CD14-positive monocyte (primary cell): Measurements from ENCODE around the gene GRHPR. TPM values are rescaled to one million over a fixed set of nuclear protein-coding genes. Genes with fewer than 3 reads are reported as not detected.

Experiments used
- DNase-seq, 3 donors: peaks; one replicate each; pipeline ENCODE4 v3.0.0-alpha.2; 2011 to 2022
- H2AFZ ChIP-seq: 2 replicates; pipeline ENCODE4 v1.6.0; 2012; ENCODE audit warnings: mild to moderate bottlenecking, low read depth, low read length, inconsistent platforms; ENCODE audit not compliant: insufficient read depth, poor library complexity, severe bottlenecking
- H3K27ac ChIP-seq, 2 donors: 1 replicate in 1 of 2; 2 replicates in 1 of 2; pipeline ENCODE4 v1.5.1; 2012 to 2013; ENCODE audit warnings: low read length in 2 of 2, control low read depth in 1 of 2, inconsistent platforms in 1 of 2, low read depth in 1 of 2, mild to moderate bottlenecking in 1 of 2
- H3K27me3 ChIP-seq, 2 donors: one replicate each; pipeline versions ENCODE4 v1.6.0 to v1.6.1; 2011 to 2013; ENCODE audit warnings: low read length in 2 of 2; ENCODE audit not compliant: control insufficient read depth in 2 of 2, insufficient read depth in 2 of 2
- H3K36me3 ChIP-seq, 2 donors: replicated peaks in 1 of 2; 1 replicate in 1 of 2; 2 replicates in 1 of 2; pipeline versions ENCODE4 v1.5.1 to v1.6.1; 2012 to 2013; ENCODE audit warnings: low read length in 2 of 2, control low read depth in 1 of 2, inconsistent platforms in 1 of 2, mild to moderate bottlenecking in 1 of 2; ENCODE audit not compliant: insufficient read depth in 2 of 2, control insufficient read depth in 1 of 2
- H3K4me1 ChIP-seq, 2 donors: 1 replicate in 1 of 2; 2 replicates in 1 of 2; pipeline versions ENCODE4 v1.5.1 to v1.6.1; 2012 to 2013; ENCODE audit warnings: low read length in 2 of 2, control low read depth in 1 of 2, inconsistent platforms in 1 of 2, mild to moderate bottlenecking in 1 of 2, moderate library complexity in 1 of 2; ENCODE audit not compliant: insufficient read depth in 2 of 2, control insufficient read depth in 1 of 2
- H3K4me2 ChIP-seq: replicated peaks from 2 replicates; pipeline ENCODE3; 2012; ENCODE audit warnings: low read length, moderate library complexity, mild to moderate bottlenecking; ENCODE audit not compliant: poor library complexity, severe bottlenecking; ENCODE audit errors: extremely low read depth
- H3K4me3 ChIP-seq, 3 experiments: fragments of 200-600 bp in 1 of 3; sonication (generic) in 1 of 3; replicated peaks in 1 of 3; 1 replicate in 2 of 3; 2 replicates in 1 of 3; pipeline ENCODE4 v1.5.1; 2011 to 2013; ENCODE audit warnings: low read length in 3 of 3, mild to moderate bottlenecking in 3 of 3, control low read depth in 2 of 3, low read depth in 2 of 3, inconsistent platforms in 1 of 3, moderate library complexity in 1 of 3
- H3K79me2 ChIP-seq: 2 replicates; pipeline ENCODE4 v1.6.0; 2012; ENCODE audit warnings: mild to moderate bottlenecking, control low read depth, inconsistent platforms, low read length, moderate library complexity; ENCODE audit not compliant: insufficient read depth
- H3K9ac ChIP-seq: 2 replicates; pipeline ENCODE4 v1.6.0; 2017; ENCODE audit warnings: low read length, mild to moderate bottlenecking; ENCODE audit not compliant: insufficient read depth, poor library complexity, severe bottlenecking
- H3K9me3 ChIP-seq, 2 donors: replicated peaks in 1 of 2; 1 replicate in 1 of 2; 2 replicates in 1 of 2; pipeline versions ENCODE4 v1.5.1 to v1.6.1; 2012 to 2013; ENCODE audit warnings: low read length in 2 of 2, control low read depth in 1 of 2; ENCODE audit not compliant: control insufficient read depth in 1 of 2, insufficient read depth in 1 of 2
- H4K20me1 ChIP-seq: 2 replicates; pipeline ENCODE4 v1.6.0; 2012; ENCODE audit warnings: mild to moderate bottlenecking, low read length, control low read depth, moderate library complexity; ENCODE audit not compliant: insufficient read depth
- H3K27ac Mint-ChIP-seq, 7 donors: one replicate each; pipeline ENCODE4 v1.8.0; 2020; ENCODE audit warnings: mild to moderate bottlenecking in 7 of 7, mixed read lengths in 7 of 7, moderate library complexity in 6 of 7, inconsistent platforms in 2 of 7
- H3K27me3 Mint-ChIP-seq, 3 donors: one replicate each; pipeline ENCODE4 v1.8.0; 2021 to 2022; ENCODE audit warnings: low read depth in 3 of 3, mild to moderate bottlenecking in 3 of 3, mixed read lengths in 3 of 3, moderate library complexity in 3 of 3, inconsistent platforms in 1 of 3
- H3K36me3 Mint-ChIP-seq, 2 donors: one replicate each; pipeline ENCODE4 v1.8.0; 2020; ENCODE audit warnings: mixed read lengths in 2 of 2, inconsistent platforms in 1 of 2, mild to moderate bottlenecking in 1 of 2
- H3K4me1 Mint-ChIP-seq: one replicate; pipeline ENCODE4 v1.8.0; 2020; ENCODE audit warnings: mild to moderate bottlenecking, mixed read lengths
- H3K4me3 Mint-ChIP-seq, 2 donors: one replicate each; pipeline ENCODE4 v1.8.0; 2020; ENCODE audit warnings: mild to moderate bottlenecking in 2 of 2, mixed read lengths in 2 of 2, moderate library complexity in 1 of 2
- H3K9me3 Mint-ChIP-seq, 7 donors: one replicate each; pipeline ENCODE4 v1.8.0; 2020 to 2022; ENCODE audit warnings: mixed read lengths in 7 of 7, mild to moderate bottlenecking in 6 of 7, moderate library complexity in 6 of 7, inconsistent platforms in 2 of 7
- WGBS: methylation state at CpG from one replicate; pipeline ENCODE4 v1.1.5; 2013; ENCODE audit warnings: missing lambda C conversion rate; ENCODE audit not compliant: insufficient coverage; 5-methylcytosine and 5-hydroxymethylcytosine counted together
- intact Hi-C, 2 donors: fragments of 100-400 bp; cut with micrococcal nuclease; formaldehyde crosslinking; loops; one replicate each; pipeline versions ENCODE4 v1.15.0 to v1.15.1; 2023
- polyA plus RNA-seq, 3 donors: library from polyadenylated mRNA; depleted of rRNA in 1 of 3; unstranded in 2 of 3; stranded (reverse) in 1 of 3; fragments of 300-500 nt in 2 of 3; fragments of >200 nt in 1 of 3; fragmentation: Illumina TruSeq in 2 of 3; gene quantifications; 1 replicate in 2 of 3; 2 replicates in 1 of 3; pipeline ENCODE4 v1.2.3, GENCODE V29; 2012 to 2021
- TF ChIP-seq, protein P1 (sequence below): fragments of 200-600 bp; IDR thresholded peaks from one replicate; pipeline ENCODE4 v1.8.0; 2022; ENCODE audit warnings: antibody characterized with exemption, mild to moderate bottlenecking

Gene GRHPR
- polyA plus RNA-seq, 3 donors: 73.8 to 96.6 (median 80.9) TPM

DNA sequence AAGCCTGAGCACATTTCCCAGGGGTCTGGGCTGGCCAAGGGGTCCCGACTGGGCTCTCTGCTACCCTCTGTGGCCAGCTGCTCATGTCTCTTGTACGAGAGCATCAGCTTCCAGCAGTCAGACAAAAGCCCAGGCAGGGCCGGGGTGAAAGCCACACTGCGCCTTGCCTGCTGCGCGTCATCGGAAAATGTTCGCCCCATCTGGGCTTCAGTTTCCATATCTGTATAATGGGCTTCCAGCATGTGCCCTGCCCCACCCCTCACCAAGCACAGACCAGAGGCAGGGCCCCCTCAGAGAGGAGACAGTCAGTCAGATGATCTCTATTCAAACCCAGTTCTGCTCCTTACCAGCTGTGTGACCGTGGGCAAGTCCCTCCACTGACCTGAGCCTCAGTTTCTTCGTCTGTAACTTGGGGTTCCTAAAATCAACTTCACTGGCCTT is 8.0 kb upstream of the GRHPR start:
- intact Hi-C loops: no loop called here
- Histone ChIP-seq H2AFZ (no peak overlapping the region), H3K4me1 (peaks cover 0 to 6% of the 10 kb centered on the region in 2 donors), H3K9me3 (no peaks in the 10 kb centered on the region), H3K36me3 (no peaks in the 10 kb centered on the region), H3K27me3 (no peaks in the 10 kb centered on the region), H3K4me2 (no peak overlapping the region), H3K79me2 (no peaks in the 10 kb centered on the region), H3K27ac (no peak overlapping the region), H3K4me3 (no peak overlapping the region), H3K9ac (no peak overlapping the region), H4K20me1 (no peaks in the 10 kb centered on the region)
- peaks cover 0 to 3% (median 0%) of the 10 kb centered on the region in 7 donors for H3K9me3 Mint-ChIP-seq
- H3K36me3 Mint-ChIP-seq: no peaks in the 10 kb centered on the region
- peaks cover 0 to 5% (median 3%) of the 10 kb centered on the region in 3 donors for H3K27me3 Mint-ChIP-seq
- H3K27ac Mint-ChIP-seq: no peak overlapping the region
- no peak overlapping the region for H3K4me3 Mint-ChIP-seq
- no peak for DNase-seq
- TF ChIP-seq, protein P1, sequence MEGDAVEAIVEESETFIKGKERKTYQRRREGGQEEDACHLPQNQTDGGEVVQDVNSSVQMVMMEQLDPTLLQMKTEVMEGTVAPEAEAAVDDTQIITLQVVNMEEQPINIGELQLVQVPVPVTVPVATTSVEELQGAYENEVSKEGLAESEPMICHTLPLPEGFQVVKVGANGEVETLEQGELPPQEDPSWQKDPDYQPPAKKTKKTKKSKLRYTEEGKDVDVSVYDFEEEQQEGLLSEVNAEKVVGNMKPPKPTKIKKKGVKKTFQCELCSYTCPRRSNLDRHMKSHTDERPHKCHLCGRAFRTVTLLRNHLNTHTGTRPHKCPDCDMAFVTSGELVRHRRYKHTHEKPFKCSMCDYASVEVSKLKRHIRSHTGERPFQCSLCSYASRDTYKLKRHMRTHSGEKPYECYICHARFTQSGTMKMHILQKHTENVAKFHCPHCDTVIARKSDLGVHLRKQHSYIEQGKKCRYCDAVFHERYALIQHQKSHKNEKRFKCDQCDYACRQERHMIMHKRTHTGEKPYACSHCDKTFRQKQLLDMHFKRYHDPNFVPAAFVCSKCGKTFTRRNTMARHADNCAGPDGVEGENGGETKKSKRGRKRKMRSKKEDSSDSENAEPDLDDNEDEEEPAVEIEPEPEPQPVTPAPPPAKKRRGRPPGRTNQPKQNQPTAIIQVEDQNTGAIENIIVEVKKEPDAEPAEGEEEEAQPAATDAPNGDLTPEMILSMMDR: no peak
- H3K4me1 Mint-ChIP-seq: peaks cover 6% of the 10 kb centered on the region
- WGBS: 95% methylated on average over 9 of the region's 10 CpGs

DNA sequence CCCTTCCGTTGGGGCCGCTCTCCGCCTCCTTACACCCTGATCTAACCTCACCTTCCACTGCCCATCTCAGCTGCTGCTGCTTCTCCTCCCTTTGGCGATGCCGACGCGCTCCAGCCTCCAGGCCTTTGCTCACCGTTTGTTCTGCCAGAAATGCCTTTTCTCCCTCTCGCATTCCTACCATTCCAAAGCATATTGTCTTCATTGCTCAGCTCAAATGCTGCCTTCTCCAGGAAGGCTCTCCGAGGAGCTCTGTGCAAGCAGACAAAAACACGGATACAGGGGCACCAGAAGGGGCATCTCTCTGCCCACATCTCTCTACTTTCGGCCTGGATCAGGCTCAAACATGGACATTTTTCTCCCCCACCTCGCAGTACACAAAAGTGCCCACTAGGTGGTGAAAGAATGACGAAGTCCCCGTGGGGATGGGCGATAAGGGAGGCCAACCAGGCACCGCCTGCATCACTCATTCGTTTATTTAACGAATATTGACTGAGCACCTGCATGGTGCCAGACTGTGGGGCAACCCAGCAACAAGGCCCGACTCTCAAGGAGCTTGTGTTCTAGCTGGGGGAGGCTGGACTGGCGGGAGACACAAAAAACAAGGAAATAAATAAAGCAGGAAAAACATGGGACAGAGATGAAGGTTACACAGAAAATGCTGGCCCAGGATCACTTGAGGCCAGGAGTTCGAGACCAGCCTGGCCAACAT is 7.3 kb upstream of the GRHPR start:
- H3K4me3 ChIP-seq: no peak overlapping the region
- TF ChIP-seq, protein P1: peak; percentile 89
- peak; percentile 57 to 67 (median 59) for DNase-seq
- peak overlapping the region in 2 of 7 donors; percentile 59 to 78 for H3K27ac Mint-ChIP-seq
- H3K36me3 Mint-ChIP-seq: no peaks in the 10 kb centered on the region
- no peaks in the 10 kb centered on the region for H4K20me1 ChIP-seq
- H3K79me2 ChIP-seq: no peaks in the 10 kb centered on the region
- peak overlapping the region; percentile 70 for H2AFZ ChIP-seq
- H3K9me3 Mint-ChIP-seq: peaks cover 0 to 3% (median 0%) of the 10 kb centered on the region in 7 donors
- peaks cover 0 to 8% (median 3%) of the 10 kb centered on the region in 3 donors for H3K27me3 Mint-ChIP-seq
- no peak overlapping the region for H3K9ac ChIP-seq
- peak overlapping the region in 1 of 2 donors; percentile 75 for H3K4me3 Mint-ChIP-seq
- no peak overlapping the region for H3K4me2 ChIP-seq
- H3K4me1 ChIP-seq: peaks cover 0 to 6% of the 10 kb centered on the region in 2 donors
- WGBS: 53% methylated on average over 17 of the region's 22 CpGs
- no peaks in the 10 kb centered on the region for H3K9me3 ChIP-seq
- peaks cover 6% of the 10 kb centered on the region for H3K4me1 Mint-ChIP-seq
- H3K27ac ChIP-seq: no peak overlapping the region
- H3K27me3 ChIP-seq: no peaks in the 10 kb centered on the region
- H3K36me3 ChIP-seq: no peaks in the 10 kb centered on the region
- intact Hi-C loops: no loop called here
